GM19468 (cell line): ENCODE measurements around the gene VAV2.

Experiments used
- ATAC-seq: cut with Tn5 transposase; IDR thresholded peaks from one replicate; pipeline ENCODE4 v1.9.1; 2021; ENCODE audit warnings: mild to moderate bottlenecking, moderate library complexity, moderate number of reproducible peaks; ENCODE audit not compliant: unreplicated experiment; ENCODE audit errors: extremely low read depth

Gene VAV2

DNA sequence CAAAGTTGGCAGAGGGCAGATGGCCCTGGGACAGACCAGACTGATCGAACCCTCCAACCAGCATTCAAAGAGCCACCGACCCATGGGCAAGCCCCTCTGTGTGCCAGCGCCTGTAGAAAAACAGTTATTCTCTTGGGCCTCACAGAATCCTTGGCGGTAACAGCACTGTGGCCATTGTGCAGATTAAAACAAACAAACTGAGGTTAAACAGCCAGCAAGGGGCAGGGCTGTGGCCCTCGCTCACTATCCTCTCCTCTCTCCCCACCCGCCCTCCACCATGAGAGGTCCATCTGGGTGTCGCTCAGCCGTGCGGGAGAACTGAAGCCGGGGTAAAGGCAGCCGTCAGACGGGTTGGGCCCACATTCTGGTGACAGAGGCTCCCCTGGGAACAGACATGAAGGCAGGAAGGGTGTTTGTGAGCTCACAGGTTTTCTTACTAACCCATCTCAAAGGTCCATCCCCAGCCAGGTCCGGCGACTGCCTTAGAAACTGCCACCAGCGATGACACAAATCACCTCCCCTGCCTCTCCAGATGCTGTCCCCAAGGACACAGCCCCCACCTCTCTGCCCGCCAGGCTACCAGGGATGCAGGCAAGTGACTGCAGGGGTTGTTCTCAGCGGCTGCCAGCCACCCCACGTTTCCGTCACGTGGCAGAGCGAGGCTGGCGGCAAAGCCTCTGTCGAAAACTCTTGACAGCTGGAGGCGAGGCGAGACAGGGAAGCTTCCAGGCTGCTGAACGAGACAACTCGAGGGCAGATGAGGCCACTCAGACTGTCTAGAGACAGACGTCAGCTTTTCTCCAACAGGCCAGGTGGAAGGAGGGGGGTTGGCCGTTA, 178.2 kb downstream of the VAV2 start:
- ATAC-seq = no peak

DNA sequence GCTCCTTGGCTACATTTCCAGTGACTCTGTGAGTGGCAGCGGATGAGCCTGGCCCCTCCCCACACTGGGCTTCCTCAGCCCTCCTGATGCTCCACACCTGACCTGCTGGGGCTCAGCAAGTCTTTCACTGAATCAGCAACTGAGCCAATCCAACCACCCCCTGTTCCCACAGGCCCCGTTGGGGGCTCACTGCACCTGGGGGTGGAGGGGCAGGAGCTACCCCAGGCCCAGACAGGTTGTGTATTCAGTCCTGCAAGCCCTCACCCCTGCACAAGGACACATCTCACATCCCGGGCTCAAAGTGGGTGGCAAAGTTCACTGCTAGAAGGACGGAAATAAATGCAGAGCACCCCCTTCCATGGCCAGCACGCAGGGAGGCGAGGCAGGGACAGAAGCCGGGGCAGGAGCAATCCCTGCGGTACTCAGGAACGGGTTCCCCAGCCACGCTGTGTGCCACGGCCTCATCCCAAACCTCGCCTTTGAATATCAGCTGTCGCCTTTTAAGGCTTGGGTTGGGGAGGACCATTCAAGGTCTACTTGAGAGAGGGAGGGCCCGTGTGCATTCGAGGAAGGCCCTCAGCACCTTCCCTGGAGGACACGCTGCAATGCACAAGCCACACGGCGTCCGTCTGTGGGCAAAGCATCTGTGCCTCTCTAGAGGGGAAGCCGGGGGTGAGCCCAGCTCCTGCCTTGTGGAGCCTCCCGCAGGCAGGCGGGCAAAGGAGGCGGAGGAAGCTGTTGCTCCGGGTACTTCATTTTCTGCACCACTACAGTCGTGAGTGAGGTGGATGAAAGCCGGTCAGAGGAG, 179.0 kb downstream of the VAV2 start:
- ATAC-seq = no peak

DNA sequence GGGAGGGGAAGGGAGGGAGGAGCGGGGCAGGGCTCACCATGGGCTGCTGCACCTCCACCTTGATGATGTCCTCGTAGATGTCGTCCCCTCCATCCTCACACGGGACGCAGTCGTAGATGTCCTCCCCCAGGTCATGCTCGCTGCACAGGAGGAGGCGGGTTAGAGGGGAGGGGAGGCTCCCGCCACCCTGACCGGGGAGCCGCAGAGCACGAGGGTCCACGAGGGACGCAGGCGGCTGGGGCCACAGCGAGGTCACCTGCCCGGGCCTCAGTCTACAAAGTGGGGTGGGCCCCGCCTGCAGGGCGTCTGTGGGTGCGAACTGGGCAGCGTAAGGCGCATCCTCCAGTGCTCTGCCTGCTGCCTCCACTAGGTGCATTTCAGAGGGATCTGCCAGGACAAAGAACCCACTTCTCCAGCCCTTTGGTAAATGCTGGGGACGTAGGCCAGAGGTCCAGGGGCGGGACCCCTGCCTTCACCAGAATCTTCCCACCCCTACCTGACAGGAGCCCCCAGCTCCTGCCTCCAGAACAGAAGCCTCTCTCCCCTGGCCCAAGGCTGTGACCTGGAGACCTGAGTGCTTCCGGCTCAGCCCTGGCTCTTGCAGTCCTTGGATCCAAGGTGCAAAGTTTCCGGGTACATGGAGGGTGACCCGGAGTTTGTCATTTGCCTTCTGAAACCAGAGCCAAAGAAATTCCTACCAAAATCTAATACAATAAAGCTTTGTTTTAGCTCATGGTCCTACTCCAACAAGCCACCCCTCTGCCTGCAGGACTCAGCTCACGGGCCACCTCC, 179.9 kb downstream of the VAV2 start:
- ATAC-seq = no peak

DNA sequence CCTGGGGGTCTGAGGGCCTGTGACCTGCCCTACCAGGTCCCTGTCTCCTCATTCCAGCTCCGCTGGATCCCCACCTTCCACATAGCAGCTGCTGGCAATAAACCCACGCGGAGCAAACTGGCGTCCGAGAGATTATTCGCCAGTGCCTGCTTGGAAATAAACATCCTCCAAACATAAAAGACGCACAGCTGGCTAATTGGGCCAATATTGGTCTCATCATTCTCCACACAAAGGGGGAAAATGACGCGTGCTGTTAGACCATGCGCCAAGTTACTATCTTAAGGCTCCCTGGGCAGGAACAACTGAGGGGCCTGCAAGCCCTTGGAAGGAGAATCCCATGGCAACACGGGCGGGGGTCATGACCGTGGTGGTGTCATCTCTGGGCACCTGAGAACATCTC, 180.7 kb downstream of the VAV2 start:
- no peak for ATAC-seq

DNA sequence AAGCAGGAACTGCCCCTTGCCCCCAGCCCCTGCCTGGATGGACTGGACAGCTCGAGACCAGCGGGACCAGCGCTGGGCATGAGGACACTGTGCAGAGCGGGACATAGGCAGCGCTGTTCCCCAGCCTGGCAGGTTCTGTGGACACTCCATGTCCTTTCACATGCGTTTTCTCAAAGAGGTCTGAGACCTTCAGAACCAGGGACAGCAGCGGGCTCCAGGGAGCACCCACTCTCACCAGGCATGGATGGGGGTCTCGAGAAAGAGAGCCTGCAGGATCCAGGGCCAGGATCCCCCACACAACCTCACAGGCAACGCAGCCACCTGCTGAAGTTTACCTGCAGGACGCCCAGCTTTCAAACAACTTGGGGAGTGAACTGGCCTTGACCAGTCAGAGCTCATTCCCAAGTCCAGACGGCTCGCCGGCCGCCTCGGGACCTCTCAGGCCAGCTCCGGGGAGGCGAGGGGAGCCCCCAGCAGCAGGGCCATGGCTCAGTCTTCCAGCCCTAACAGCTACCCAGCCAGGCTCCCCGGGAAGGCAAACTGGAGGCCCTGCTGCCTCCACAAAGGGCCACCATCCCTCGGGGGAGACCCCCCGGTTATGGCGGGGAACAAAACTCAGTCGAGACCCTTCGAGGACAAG, 181.4 kb downstream of the VAV2 start:
- ATAC-seq = no peak

DNA sequence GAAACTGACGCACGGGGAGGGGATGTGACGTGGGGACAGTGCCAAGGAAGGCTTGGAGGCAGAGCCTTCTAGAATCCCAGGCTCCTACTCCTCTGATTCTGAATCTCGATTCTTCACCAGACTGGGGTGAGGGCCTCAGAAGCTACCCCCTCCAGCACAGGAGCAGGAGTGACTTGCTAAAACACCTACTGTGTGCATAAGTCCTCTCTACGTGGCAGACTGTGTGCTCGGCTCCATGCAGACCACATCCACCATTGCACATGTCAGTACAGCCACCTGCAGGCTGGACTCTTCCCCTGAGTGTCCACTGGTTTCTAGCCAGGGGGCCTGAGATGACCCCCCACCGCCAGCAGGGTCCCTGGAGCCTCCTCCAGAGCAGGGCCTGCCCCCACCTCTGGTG, 182.8 kb downstream of the VAV2 start:
- no peak for ATAC-seq

DNA sequence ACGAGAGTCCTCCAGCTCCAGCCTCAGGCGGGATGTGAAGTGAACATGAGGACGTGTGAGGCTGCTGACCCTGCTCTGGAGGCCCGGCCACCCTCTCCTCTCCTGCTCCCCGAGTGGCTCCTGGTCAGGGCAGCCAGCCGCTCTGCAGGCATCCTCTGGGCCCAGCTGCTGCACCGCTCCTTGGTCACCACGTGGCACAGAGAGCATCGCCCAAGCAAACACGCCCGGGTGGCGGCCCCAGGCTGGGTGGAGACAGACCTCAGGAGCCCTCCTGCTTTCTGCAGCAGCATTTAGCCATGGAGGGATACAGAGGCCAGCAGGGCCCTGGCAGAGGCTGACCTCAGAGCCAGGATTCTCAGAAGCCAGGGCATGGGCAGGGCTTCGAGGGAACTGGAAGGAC, 184.3 kb downstream of the VAV2 start:
- ATAC-seq = no peak

DNA sequence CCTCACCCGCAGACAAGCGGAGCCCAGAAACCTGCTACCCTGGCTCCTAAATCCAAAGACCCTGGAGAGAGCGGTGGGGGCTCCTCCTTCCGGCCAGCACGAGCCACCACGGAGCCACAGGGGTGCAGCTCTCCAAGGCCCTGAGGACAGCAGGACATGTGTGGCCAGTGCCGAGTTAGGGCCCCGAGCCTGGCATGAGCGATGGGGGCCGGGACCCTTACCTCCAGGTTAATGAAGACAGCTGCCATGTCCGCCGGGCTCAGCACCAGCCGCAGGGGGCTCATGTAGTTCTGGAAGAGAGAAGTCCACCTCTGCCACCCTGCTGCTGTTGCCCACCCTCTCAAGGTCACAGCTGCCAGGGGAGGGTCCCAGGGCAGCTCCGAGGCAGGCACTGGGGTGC, 185.1 kb downstream of the VAV2 start:
- ATAC-seq = no peak

DNA sequence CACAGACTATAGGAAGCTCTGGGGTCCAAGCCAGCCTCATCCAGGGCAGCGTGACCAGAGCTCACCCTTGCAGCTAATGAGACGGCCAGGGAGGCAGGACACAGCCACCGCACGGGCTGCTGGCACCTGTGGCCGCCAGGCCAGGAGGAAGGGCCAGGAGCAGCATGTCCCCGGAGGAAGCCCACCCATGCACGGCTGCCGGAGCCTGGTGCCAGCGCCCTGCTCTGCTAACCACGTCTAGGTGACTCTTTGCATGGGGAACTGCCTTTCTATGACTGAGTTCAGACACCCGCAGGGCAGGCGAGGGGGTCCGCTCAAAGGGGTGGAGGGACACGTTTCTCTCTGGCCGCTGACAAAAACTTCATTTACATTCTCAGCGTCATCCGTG, 185.5 kb downstream of the VAV2 start:
- ATAC-seq = no peak

DNA sequence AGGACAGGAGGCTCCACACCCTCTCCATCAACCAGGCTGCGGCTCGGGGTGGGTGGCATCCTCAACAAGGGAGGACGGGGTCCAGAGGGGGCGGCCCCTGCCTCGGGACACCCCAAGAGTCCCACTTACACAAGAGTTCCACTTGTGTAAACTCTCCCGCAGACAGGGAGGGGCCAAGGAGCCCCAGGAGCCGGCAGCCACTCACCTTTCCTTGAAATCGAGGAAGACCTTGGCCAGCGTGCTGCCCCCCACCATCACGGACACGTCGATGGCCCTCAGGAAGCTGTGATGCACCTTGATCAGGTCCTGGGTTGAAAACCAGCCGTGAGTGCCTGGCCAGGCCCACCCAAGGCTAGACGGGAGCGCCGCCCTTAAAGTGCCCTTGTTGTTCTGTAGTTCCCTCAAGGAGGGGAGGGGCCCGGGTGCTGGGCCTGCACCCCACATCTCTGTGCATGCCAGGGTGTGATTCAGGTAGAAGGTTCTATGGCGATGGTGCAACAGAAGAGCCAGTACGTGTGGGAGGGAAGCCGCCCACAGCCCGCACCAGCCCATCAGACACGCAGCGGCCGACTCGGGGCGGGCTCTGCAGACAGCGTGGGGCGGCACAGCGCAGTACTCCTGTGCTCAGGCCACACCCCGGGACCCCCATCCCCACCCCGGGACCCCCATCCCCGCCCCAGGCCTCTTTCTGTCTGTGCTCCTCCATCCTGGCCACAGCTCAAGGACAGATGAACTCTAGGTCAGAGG, 186.1 kb downstream of the VAV2 start:
- no peak for ATAC-seq

DNA sequence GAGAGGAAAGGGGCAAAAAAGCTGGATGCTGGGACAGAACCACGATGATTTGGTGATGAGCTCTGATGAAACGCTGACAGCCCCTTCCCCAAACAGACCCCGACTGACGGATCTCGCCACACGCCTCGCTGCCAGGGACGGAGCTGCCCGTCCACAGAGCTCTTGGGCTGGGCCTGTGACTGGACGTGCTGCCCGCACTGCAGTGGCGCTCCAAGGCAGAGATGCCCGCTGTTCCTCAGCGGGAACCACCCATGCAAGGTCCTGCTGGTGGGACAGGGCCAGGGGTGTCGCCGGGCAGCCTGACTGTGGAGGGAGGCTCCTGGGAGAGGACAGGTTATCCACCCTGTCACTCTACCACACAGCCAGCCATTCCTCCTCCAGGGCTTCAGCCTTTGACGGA, 187.9 kb downstream of the VAV2 start:
- no peak for ATAC-seq

DNA sequence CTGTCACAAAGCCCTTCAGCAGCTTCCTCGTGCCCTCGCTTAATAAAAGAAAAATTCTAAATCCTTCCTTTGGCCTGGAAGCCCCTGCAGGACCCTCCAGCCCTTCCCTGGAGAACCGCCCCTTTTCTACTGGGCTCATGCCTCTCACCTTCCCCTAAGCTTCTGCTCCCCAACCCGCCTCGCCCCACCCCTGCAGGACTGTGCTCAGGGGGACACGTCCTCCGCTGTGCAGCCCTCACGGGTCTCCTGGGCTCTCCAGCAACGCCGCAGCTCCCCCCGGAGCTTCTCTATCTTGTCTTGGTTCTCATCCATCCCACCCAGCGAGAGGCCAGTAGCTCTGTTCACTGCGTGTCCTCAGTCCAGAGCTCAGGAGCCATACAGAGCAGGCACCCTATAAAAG, 188.4 kb downstream of the VAV2 start:
- no peak for ATAC-seq

DNA sequence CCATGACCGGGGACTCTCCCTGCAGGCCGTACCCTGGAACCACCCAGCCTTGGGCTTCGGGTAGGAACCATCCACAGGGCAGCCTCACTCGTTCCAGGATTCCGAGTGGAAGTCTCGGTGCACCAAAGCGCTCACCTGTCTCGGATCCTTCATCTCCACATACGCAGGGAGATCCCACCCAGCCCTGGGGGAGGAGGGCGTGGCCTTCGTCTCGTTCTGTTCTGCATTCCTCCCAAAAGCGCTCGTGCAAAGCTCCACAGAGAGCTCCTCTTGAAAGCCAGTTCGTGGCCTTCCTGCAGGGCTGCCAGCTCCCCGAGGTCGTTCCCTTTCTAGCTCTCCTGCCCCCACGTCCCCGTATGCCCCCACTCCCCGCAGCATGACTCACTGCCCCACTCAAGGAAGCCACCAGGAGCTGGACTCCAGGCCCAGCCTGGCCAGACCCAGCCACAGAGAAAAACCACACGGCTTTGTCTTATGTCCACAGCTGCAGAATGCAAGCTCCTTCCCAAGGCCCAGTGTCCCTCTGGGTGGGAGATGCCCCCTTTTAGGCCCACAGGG, 189.0 kb downstream of the VAV2 start:
- no peak for ATAC-seq

DNA sequence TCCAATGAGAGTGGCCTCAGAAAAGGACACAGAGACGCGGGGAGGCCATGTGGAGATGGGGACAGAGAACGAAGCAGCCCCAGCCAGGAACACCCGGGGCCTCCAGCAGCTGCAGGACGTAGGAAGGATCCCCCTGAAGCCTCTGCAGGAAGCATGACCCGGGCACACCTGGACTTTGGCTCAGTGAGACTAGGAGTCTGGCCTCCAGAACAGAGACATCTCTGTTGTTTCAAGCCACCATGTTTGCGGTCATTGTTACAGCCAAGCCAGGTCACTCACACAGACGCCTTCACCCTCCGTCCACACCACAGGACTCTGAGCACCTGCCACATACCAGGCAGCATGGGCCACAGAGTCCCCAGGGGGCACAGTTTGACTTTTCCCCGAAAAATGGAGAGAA, 190.4 kb downstream of the VAV2 start:
- no peak for ATAC-seq

DNA sequence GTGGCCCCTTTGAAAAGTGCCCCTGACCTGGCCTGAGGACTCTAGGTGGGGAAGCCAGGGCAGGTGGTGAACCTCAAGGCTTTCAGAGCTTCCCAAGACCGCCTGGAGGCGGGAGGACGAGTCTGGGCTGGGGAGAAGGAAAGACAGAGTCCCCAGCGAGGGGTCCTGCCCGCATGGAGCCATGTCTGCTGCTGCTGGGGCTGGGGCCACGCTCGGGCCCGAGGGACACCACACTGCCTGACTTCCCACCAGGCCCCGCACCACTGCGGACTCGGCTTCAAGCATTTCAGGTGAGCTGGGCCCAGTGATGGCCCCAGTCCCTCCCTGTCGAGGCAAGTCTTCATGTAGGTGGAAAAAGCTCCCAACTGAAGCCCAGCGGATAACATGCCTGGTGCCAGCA, 191.9 kb downstream of the VAV2 start:
- ATAC-seq = no peak

DNA sequence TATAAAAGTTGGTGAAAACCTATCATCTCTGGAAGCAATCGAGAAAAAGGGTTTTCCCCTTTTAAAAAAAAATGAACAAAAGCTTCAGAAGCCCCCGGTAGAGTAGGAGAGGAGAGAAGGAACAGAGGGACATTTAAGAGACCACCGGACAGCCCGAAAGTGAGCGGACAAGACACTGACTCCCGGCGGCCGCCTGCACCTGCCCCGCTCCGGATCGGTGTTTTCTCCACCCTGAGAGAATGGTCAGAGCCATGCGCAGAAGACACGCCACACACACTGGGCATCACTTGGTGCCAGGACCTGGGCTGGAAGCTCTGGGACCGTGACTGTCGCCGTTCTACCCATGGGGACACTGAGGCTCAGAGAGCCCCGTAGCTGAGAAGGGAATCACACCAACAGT, 192.4 kb downstream of the VAV2 start:
- no peak for ATAC-seq

DNA sequence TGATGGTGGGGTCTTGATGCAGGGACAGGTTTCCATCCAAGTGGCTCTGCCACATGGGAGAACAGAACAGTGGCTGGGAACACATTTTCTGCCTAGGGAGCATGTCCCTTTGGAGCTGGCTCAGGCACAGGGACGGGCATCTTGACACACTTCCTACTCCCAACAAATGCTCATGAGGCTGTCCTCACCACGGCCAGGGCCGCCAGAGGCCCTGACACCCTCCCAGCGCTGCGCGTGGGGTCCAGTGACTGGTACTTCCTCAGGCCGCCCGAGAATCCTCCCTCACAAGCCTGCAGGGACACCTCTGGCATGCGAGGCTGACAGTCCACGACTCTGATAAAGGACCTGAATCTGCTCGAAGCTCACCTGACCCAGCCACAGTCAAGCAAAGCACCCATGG, 193.0 kb downstream of the VAV2 start:
- ATAC-seq = no peak

DNA sequence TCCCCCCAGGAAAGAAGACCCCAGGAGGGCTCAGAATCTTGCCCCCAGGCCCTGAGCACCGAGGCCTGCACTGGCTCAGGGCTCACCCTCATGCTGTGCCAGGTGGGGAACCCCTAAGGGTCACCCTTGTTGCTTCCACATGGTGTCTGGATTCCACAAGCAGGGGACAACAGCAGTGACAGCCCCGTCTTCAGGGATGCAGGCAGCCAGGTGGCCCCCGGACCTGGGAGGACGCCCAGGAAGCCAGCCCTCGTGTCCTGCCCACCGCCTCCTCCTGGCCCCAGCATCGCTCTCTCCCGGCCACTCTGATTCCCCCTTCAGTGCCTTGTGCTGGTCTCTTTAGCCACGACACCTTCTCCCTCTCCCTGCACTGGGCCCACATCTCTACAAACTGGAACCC, 194.0 kb downstream of the VAV2 start:
- ATAC-seq = no peak

DNA sequence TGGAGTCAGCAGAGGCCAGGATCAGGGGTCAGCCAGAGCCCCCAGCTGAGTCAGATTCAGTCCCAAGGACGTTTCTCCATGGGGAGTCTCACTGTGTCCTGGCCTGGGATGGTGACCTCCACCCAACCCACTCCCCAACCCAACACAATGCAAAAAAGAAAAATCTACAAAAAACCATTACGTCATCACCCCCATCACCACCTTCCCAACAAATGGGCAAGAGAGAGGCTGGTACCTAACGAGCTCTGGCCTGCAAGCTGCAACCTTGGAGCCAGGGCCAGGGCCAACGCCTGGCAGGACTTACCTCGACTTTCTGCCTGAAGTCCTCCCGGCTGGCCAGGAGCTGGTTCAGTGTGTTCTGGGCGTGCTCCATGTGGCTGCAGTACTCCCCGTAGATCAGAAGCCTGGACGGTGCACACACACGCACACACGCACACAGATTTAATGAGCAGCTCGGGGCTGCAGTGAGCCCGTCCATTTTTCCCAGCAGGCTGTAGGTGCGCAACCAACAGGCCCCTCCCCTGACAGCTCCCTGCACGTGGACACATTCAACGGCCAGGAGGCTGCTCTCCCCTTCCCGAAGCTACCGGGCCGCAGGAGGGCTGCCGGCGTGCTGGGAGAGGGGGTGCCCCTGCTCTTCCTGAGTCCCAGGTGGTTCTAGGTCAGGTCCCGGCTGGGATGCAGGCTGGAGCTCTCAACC, 194.6 kb downstream of the VAV2 start:
- no peak for ATAC-seq
